Measurements from ENCODE around the gene CDH4. TPM values are rescaled to one million over a fixed set of nuclear protein-coding genes. Genes with fewer than 3 reads are reported as not detected.

Gene CDH4
- total RNA-seq, 1 donor from 2014 or later, result 2.9 TPM

GRCh38 chr20:61806995-61807394, 554.9 kb downstream of the CDH4 start:
- Mint-ChIP-seq H3K27me3 (ENCODE audit: insufficient read depth, low read depth) (peaks cover 2% of the 10 kb centered on the region), H3K27ac (peak overlapping the region; percentile 96), H3K9me3 (no peaks in the 10 kb centered on the region), H3K4me1 (peaks cover 44% of the 10 kb centered on the region), H3K4me3 (no peak overlapping the region), H3K36me3 (no peaks in the 10 kb centered on the region)
- Histone ChIP-seq H3F3A (ENCODE audit: low read depth) (peaks cover 5% of the 10 kb centered on the region), H3K79me2 (ENCODE audit: low read depth) (no peaks in the 10 kb centered on the region), H3K4me1 (peaks cover 12% of the 10 kb centered on the region), H4K20me1 (ENCODE audit: low read depth) (peaks cover 6% of the 10 kb centered on the region), H3K27me3 (peaks cover 6% of the 10 kb centered on the region), H3K9me3 (ENCODE audit: low read depth) (no peaks in the 10 kb centered on the region), H2AFZ (replicated peaks) (no peak overlapping the region), H3K4me3 (no peak overlapping the region), H3K9ac (no peak overlapping the region), H3K36me3 (no peaks in the 10 kb centered on the region), H3K4me2 (no peak overlapping the region), H3K27ac (no peak overlapping the region)
- TF ChIP-seq EZH2phosphoT487 (IDR thresholded peaks at IDR 0.05) (no peak), EZH2 (IDR thresholded peaks at IDR 0.05) (no peak)
- TF ChIP-seq, protein P1, sequence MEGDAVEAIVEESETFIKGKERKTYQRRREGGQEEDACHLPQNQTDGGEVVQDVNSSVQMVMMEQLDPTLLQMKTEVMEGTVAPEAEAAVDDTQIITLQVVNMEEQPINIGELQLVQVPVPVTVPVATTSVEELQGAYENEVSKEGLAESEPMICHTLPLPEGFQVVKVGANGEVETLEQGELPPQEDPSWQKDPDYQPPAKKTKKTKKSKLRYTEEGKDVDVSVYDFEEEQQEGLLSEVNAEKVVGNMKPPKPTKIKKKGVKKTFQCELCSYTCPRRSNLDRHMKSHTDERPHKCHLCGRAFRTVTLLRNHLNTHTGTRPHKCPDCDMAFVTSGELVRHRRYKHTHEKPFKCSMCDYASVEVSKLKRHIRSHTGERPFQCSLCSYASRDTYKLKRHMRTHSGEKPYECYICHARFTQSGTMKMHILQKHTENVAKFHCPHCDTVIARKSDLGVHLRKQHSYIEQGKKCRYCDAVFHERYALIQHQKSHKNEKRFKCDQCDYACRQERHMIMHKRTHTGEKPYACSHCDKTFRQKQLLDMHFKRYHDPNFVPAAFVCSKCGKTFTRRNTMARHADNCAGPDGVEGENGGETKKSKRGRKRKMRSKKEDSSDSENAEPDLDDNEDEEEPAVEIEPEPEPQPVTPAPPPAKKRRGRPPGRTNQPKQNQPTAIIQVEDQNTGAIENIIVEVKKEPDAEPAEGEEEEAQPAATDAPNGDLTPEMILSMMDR (IDR thresholded peaks at IDR 0.05), result no peak
- DNase-seq (ENCODE audit: low spot score), result no peak

- peaks cover 12% of the 10 kb centered on the region for H3K4me1 ChIP-seq
- H3K79me2 ChIP-seq (ENCODE audit: low read depth), result no peaks in the 10 kb centered on the region
- H3F3A ChIP-seq (ENCODE audit: low read depth), result peaks cover 5% of the 10 kb centered on the region
- H4K20me1 ChIP-seq (ENCODE audit: low read depth), result peaks cover 6% of the 10 kb centered on the region
- Mint-ChIP-seq H3K27me3 (ENCODE audit: insufficient read depth, low read depth) (peaks cover 2% of the 10 kb centered on the region), H3K36me3 (no peaks in the 10 kb centered on the region), H3K9me3 (no peaks in the 10 kb centered on the region), H3K4me3 (no peak overlapping the region), H3K4me1 (peaks cover 44% of the 10 kb centered on the region), H3K27ac (no peak overlapping the region)
- DNase-seq (ENCODE audit: low spot score), result no peak
- TF ChIP-seq, protein P1 (IDR thresholded peaks at IDR 0.05), result no peak
- TF ChIP-seq EZH2phosphoT487 (IDR thresholded peaks at IDR 0.05) (no peak), EZH2 (IDR thresholded peaks at IDR 0.05) (no peak)
- H3K4me2 ChIP-seq, result no peak overlapping the region
- H2AFZ ChIP-seq (replicated peaks), result no peak overlapping the region
- H3K9ac ChIP-seq, result no peak overlapping the region
- H3K9me3 ChIP-seq (ENCODE audit: low read depth), result no peaks in the 10 kb centered on the region
- no peak overlapping the region for H3K27ac ChIP-seq
- no peaks in the 10 kb centered on the region for H3K36me3 ChIP-seq
- peaks cover 6% of the 10 kb centered on the region for H3K27me3 ChIP-seq
- no peak overlapping the region for H3K4me3 ChIP-seq
Observed at GRCh38 chr20:61807471-61808160, 555.6 kb downstream of the CDH4 start.

- Mint-ChIP-seq H3K4me3 (no peak overlapping the region), H3K36me3 (no peaks in the 10 kb centered on the region), H3K9me3 (no peaks in the 10 kb centered on the region), H3K27ac (peak overlapping the region; percentile 43), H3K27me3 (ENCODE audit: insufficient read depth, low read depth) (peaks cover 2% of the 10 kb centered on the region), H3K4me1 (peaks cover 41% of the 10 kb centered on the region)
- TF ChIP-seq, protein P1 (IDR thresholded peaks at IDR 0.05), result no peak
- TF ChIP-seq EZH2 (IDR thresholded peaks at IDR 0.05), result no peak
- TF ChIP-seq EZH2phosphoT487 (IDR thresholded peaks at IDR 0.05), result no peak
- Histone ChIP-seq H3K27me3 (peaks cover 5% of the 10 kb centered on the region), H3K27ac (no peak overlapping the region), H2AFZ (replicated peaks) (no peak overlapping the region), H3K4me2 (no peak overlapping the region), H3K9me3 (ENCODE audit: low read depth) (no peaks in the 10 kb centered on the region), H3K36me3 (no peaks in the 10 kb centered on the region), H4K20me1 (ENCODE audit: low read depth) (peaks cover 2% of the 10 kb centered on the region), H3K79me2 (ENCODE audit: low read depth) (no peaks in the 10 kb centered on the region), H3K9ac (no peak overlapping the region), H3K4me1 (peaks cover 6% of the 10 kb centered on the region), H3F3A (ENCODE audit: low read depth) (peaks cover 2% of the 10 kb centered on the region), H3K4me3 (no peak overlapping the region)
- no peak for DNase-seq (ENCODE audit: low spot score)
Observed at GRCh38 chr20:61808447-61808846, 556.4 kb downstream of the CDH4 start.

Measured in neural progenitor cell (in vitro differentiated cells).